ENCODE data around the gene CDH16.
A peak's percentile ranks its signal among the peaks of the same experiment; 100 is the strongest.
"Not testable (repeated sequence)": the region's sequence is repeated elsewhere in the genome, so short reads cannot be mapped to it uniquely, and the experiment has no call there.

The CDH16 gene

GRCh38 chr16:66918803-66919568 lies at the start of gene CDH16:
TSS of gene CDH16 (minus strand) at chr16:66918885. CDS start at chr16:66918065, 820 bp downstream.
- no peak for DNase-seq (ENCODE audit: low read depth)

DNA sequence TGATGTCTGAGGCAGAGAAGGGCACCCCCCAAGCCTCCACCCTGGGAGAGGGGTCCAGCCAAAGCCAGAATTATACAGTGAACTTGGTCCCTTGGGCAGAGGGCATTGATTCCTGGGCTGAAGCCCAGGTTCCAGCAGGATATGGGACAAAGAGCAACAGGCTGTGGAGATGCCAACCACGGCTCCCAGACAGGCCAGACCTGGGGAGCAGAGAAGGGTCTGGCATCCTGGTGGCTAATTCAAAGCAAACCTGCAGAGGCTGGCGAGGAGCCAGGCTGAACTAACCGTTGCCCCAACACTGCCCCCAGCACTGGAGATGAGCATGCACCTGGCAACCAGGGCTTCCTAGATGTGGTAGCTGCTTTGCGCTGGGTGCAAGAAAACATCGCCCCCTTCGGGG lies 45.4 kb upstream of the CDH16 start:
- no peak for DNase-seq (ENCODE audit: low read depth)

DNA sequence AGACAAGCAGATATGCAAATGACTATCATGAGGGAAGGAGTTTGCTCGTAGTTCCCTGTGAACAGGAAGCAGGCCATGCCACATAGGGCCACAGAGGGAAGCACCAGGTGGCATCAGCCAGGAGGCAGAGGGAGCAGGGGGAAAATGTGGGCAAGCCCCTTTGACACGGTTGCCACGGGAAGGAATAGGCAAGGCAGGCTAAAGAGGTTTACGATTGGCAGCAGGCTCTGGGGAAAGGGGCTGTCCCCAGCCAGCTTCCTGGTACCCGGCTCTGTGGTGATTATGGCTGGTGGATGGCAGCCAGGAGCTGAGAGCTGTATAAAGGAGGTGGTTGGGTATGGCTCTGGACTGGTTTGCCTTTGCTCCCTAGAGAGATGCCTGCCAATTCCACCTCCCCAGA lies 43.2 kb upstream of the CDH16 start:
- DNase-seq (ENCODE audit: low read depth), result no peak

DNA sequence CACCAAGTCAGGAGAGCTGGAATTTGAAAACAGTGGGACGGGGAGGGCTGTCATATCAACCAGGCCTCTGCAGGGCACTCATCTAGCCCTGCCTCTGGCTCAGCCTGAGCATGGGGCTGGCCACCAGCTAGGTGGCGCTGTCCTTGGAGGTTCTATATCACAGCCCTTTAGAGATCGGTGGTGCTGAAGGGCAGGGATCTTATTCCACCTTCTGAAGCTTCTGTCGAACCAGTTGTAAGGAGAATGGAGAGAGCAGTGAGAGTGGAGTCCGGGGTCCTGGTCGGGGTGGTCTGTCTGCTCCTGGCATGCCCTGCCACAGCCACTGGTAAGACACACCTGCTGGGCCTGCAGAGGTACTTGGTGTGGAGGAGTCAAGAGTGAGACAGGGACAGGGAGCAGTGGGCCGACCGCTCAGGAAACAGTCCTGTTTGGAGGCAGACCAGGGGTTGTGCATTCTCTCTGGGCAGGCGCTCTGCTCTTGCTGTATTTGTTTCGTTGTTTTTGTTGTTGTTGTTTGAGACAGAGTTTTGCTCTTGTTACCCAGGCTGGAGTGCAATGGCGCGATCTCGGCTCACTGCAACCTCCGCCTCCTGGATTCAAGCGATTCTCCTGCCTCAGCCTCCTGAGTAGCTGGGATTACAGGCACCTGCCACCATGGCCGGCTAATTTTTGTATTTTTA lies 42.5 kb upstream of the CDH16 start, which contains the start of gene CES3:
Gene CES3 (plus strand): TSS at position 202 of the 680 bp plus-strand sequence. CDS start 42 bp downstream, at position 244.
- DNase-seq (ENCODE audit: low read depth), result peak; percentile 25

GRCh38 chr16:66960270-66960669 lies 41.6 kb upstream of the CDH16 start:
- DNase-seq (ENCODE audit: low read depth), result no peak

GRCh38 chr16:66959704-66960161 lies 41.0 kb upstream of the CDH16 start:
- DNase-seq (ENCODE audit: low read depth), result no peak

DNA sequence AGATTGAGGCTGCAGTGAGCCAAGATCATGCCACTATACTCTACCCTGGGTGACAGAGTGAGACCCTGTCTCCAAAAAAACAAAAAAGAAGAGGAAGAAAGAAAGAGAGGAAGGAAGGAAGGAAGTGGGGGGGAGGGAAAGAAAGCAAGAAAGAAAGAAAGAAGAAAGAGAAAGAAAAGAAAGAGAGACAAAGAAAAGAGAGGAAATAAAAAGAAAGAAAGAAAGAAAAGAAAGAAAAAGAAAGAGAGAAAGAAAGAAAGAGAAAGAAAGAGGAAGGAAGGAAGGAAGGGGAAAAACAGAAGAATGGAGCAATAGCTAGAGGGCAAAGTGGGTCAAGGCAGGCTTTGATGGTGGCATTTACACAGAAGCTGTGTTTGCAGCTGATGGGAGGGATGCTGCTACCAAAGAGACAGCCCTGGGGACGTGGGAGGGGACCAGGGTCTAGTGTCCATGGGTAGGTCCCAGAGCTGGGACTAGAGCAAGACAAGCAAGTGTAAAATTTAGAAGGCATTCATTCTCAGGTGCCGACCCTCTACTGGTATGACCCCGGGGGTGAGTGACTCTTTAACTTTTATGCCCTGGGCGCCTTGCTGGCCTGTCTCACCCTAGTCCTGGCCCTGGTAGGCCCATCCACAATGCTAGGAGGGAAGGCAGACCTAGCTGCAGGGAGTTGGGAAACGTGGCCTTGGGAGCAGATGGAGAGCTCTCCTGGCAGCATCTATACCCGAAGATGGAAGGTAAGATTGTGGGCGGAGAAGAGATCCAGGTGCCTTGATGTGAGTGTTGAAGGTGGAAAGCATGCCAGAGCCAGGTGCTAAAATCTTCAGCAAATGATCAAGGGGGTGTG lies 40.4 kb upstream of the CDH16 start:
- DNase-seq (ENCODE audit: low read depth), result no peak

DNA sequence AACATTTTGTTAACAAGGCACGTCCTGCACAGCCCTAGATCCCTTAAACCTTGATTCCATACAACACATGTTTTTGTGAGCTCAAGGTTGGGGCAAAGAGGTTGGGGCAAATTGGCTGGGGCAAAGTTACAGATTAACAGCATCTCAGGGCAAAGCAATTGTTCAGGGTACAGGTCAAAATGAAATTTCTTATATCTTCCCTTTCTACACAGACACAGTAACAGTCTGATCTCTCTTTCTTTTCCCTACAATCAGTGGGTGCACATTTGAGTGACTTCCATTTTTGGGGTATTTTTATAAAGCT lies 37.4 kb upstream of the CDH16 start:
- DNase-seq (ENCODE audit: low read depth), result not testable (repeated sequence)

DNA sequence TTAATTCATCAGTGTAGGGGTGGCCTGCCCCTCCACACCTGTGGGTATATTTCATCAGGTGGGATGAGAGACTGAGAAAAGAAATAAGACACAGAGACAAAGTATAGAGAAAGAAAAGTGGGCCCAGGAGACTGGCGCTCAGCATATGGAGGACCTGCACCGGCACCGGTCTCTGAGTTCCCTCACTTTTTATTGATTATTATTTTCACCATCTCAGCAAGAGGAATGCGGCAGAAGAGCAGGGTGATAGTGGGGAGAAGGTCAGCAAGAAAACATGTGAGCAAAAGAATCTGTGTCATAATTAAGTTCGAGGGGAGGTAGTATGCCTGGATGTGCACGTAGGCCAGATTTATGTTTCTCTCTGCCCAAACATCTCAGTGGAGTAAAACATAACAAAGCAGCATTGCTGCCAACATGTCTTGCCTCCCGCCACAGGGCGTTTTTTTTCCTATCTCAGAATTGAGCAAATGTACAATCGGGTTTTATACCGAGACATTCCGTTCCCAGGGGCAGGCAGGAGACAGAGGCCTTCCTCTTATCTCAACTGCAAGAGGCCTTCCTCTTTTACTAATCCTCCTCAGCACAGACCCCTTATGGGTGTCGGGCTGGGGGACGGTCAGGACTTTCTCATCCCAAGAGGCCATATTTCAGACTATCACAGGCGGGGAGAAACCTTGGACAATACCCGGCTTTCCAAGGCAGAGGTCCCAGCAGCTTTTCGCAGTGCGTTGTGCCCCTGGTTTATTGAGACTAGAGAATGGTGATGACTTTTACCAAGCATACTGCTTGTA lies 36.9 kb upstream of the CDH16 start:
- DNase-seq (ENCODE audit: low read depth), result not testable (repeated sequence)

GRCh38 chr16:66954097-66954659 lies 35.5 kb upstream of the CDH16 start:
- peak; percentile 59 for DNase-seq (ENCODE audit: low read depth)

DNA sequence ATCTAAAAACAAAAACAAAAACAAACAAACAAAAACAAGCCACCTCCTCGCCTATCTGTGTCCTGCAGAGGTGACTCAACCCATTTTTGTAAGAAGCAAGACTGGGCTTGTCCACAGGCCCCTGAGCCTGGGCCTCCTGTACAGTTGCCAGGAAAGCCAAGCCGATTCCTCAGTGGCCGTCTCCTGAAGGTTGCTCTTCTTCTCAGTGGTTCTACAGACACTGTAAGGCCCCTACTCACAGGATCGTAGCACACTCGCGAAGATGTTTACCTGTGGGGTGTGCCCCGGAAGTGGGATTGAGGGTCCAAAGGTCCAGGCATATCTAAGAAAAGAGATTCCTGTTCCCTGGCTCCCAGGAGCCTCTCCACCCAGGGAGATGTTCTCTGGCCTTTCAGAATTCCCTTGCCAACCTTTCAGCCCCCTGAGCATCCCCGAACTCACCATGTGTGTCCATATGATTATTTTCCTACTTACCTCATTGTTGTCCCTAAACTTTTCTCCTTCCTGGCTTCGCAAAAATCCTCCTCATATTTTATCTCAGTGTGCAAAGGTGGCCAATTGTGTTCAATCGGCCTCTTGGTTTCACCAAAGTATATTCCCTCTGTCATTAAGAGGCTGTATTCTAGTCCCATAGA lies 34.9 kb upstream of the CDH16 start:
- DNase-seq (ENCODE audit: low read depth), result no peak

- no peak for DNase-seq (ENCODE audit: low read depth)
Measured at GRCh38 chr16:66952430-66953110, 33.9 kb upstream of the CDH16 start.

DNA sequence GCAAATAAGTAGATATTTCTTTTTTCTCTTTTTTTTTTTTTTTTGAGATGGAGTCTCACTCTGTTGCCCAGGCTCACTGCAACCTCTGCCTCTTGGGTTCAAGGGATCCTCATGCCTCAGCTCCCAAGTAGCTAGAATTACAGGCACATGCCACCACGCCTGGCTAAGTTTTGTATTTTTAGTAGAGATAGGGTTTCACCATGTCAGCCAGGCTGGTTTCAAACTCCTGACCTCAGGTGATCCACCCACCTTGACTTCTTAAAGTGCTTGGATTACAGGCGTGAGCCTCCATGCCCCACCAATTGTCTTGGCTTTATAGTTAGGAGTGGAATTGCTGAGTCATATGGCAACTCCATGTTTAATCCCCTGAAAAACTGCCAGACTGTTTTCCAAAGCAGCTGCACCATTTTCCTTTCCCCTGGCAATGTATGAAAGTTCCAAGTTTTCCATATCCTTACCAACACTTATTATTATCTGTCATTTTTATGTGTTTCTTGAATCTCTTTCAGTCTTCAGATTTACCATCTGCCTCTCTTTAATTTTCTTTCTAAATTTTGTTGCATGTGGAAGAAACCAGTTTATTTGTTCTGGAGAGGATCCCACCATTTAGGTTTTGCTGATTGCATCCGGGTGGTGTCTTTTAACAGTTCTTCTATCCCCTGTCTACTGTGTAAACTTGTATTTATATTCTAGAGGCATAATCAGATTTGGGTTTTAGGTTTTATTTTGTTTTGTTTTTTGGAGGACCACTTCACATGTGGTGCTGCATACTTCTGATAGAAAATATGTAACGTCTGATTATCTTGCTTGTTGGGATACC lies 32.5 kb upstream of the CDH16 start:
- DNase-seq (ENCODE audit: low read depth), result no peak

DNA sequence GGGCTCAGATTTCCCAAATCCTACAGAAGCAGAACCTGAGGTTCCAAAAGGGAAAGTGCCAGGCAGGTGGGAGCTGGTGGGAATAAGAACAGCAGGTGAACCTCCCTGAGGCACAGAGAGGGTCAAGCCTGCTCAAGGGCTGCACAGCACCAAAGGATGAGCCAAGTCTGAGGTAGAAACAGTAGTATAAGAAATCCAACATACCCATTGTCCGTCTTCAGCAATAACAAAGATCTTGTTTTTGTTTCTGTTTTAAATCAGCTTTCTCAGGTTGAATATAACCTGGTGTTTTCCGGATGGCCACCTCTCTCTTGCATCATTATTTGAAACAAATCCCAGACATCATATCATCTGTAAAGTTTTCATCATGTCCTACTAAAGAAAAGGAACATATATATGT lies 31.8 kb upstream of the CDH16 start:
- no peak for DNase-seq (ENCODE audit: low read depth)

DNA sequence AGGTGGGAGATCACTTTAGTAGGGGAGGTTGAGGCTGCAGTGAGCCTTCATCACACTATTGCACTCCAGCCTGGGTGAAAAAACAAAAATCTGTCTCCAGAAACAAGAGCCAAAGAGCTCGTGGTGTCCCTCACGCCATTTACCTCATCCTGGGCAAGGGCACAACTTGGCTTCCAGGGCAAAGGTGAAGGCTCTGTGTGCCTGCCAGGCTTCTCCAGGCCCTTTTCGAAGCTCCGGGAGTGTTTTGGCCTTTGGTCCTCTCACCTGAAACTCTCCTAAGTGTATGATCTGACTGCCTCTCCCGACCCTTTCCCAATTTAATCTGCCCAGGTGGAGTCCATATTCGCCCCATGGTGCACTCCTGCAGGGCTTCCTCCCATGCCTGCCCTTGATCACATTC lies 30.8 kb upstream of the CDH16 start:
- DNase-seq (ENCODE audit: low read depth), result no peak

- no peak for DNase-seq (ENCODE audit: low read depth)
Measured at GRCh38 chr16:66948837-66949225, 30.1 kb upstream of the CDH16 start.

GRCh38 chr16:66948134-66948836 lies 29.6 kb upstream of the CDH16 start:
- no peak for DNase-seq (ENCODE audit: low read depth)

DNA sequence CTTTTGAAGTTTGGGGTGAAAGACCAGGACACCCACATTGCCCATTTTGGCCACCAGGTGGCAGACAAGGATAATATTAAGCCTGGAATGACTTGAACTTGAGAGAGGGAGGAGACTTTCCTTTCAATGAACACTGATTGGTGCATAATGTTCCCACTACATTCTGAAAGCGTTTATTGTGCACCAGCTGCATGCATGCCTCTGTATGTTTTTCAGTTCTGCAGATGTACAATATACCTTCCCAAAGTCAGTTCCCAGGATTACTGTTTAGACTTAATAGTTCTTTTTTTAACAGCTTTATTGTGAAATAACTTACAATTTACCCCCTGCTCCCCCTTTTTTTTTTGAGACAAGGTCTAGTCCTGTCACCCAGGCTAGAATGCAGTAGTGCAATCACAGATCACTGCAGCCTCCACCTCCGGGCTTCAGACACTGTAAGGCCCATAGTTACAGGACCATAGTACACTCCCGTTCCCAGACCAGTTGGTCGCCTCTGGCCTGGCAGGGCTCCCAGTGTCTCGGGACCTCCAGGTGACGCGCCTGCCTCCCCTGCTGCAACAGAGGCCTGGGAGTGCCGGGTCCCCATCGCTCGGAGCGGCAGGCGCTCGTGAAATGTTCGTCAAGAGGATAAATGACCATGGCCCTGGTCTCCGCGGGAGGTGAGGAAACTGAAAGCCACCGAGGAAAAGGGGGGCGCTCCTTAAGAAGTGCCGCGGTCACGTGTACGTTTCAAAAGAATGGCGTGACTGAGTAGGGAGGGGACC lies 28.8 kb upstream of the CDH16 start:
- peak; percentile 73 for DNase-seq (ENCODE audit: low read depth)

All from stromal cell of bone marrow (primary cell).